Liver (tissue), 9 donors: ENCODE results near the gene EXOC4. TPM values are rescaled to one million over a fixed set of nuclear protein-coding genes. Genes with fewer than 3 reads are reported as not detected.

Experiments used
- DNase-seq: peaks from one replicate; pipeline ENCODE4 v3.0.0-alpha.2; 2017; ENCODE audit warnings: low spot score
- H3K27ac ChIP-seq, 2 donors: one replicate each; pipeline ENCODE4 v1.7.0; 2013; ENCODE audit warnings: inconsistent platforms in 2 of 2, low read length in 2 of 2, control low read depth in 1 of 2, low read depth in 1 of 2, mild to moderate bottlenecking in 1 of 2
- H3K27me3 ChIP-seq, 4 donors: one replicate each; pipeline versions ENCODE4 v1.6.1 to v1.7.0; 2013; ENCODE audit warnings: low read length in 3 of 4, inconsistent platforms in 1 of 4, mild to moderate bottlenecking in 1 of 4, moderate library complexity in 1 of 4; ENCODE audit not compliant: control insufficient read depth in 4 of 4, insufficient read depth in 4 of 4
- H3K36me3 ChIP-seq, 4 donors: one replicate each; pipeline versions ENCODE4 v1.6.1 to v1.7.0; 2013; ENCODE audit warnings: low read length in 3 of 4, mild to moderate bottlenecking in 3 of 4, low read depth in 1 of 4, moderate library complexity in 1 of 4; ENCODE audit not compliant: control insufficient read depth in 4 of 4, insufficient read depth in 3 of 4
- H3K4me1 ChIP-seq, 4 donors: one replicate each; pipeline versions ENCODE4 v1.6.1 to v1.7.0; 2013; ENCODE audit warnings: low read length in 3 of 4, mild to moderate bottlenecking in 3 of 4, moderate library complexity in 1 of 4; ENCODE audit not compliant: control insufficient read depth in 4 of 4, insufficient read depth in 4 of 4
- H3K4me3 ChIP-seq, 3 donors: one replicate each; pipeline versions ENCODE4 v1.6.1 to v1.7.0; 2013; ENCODE audit warnings: low read length in 3 of 3, control low read depth in 1 of 3, low read depth in 1 of 3, mild to moderate bottlenecking in 1 of 3
- H3K9ac ChIP-seq, 2 donors: one replicate each; pipeline ENCODE4 v1.7.0; 2013; ENCODE audit warnings: low read length in 2 of 2, mild to moderate bottlenecking in 2 of 2, moderate library complexity in 2 of 2, control low read depth in 1 of 2, low read depth in 1 of 2
- H3K9me3 ChIP-seq, 4 donors: one replicate each; pipeline versions ENCODE4 v1.6.1 to v1.7.0; 2013; ENCODE audit warnings: low read length in 3 of 4; ENCODE audit not compliant: control insufficient read depth in 4 of 4
- ATF3 ChIP-seq: IDR thresholded peaks from 2 replicates; pipeline ENCODE4 v1.6.1; 2016; ENCODE audit warnings: antibody characterized with exemption
- EGR1 ChIP-seq, 2 donors: IDR thresholded peaks; 2 replicates each; pipeline ENCODE4 v1.6.1; 2016 to 2018; ENCODE audit warnings: antibody characterized with exemption in 2 of 2, low read depth in 2 of 2
- FOXA1 ChIP-seq: IDR thresholded peaks from 2 replicates; pipeline ENCODE4 v1.6.1; 2016; ENCODE audit warnings: antibody characterized with exemption
- GABPA ChIP-seq, 2 donors: IDR thresholded peaks in 1 of 2; conservative IDR thresholded peaks in 1 of 2; 2 replicates each; pipeline ENCODE4 v1.6.1; 2016; ENCODE audit warnings: antibody characterized with exemption in 2 of 2, mild to moderate bottlenecking in 1 of 2, moderate library complexity in 1 of 2
- HNF4A ChIP-seq, 2 donors: conservative IDR thresholded peaks; 2 replicates each; pipeline ENCODE4 v1.6.1; 2016; ENCODE audit warnings: antibody characterized with exemption in 2 of 2, mild to moderate bottlenecking in 2 of 2
- HNF4G ChIP-seq: IDR thresholded peaks from 2 replicates; pipeline ENCODE4 v1.6.1; 2016; ENCODE audit warnings: antibody characterized with exemption
- JUND ChIP-seq, 2 donors: IDR thresholded peaks; 2 replicates each; pipeline ENCODE4 v1.6.1; 2016; ENCODE audit warnings: antibody characterized with exemption in 2 of 2
- NR2F2 ChIP-seq: IDR thresholded peaks from 2 replicates; pipeline ENCODE4 v1.6.1; 2016; ENCODE audit warnings: antibody characterized with exemption
- RAD21 ChIP-seq, 2 donors: IDR thresholded peaks; 2 replicates each; pipeline ENCODE4 v1.6.1; 2016; ENCODE audit warnings: antibody characterized with exemption in 2 of 2, mild to moderate bottlenecking in 2 of 2
- REST ChIP-seq: IDR thresholded peaks from 2 replicates; pipeline ENCODE4 v1.6.1; 2016; ENCODE audit warnings: antibody characterized with exemption, mild to moderate bottlenecking
- SP1 ChIP-seq: IDR thresholded peaks from 2 replicates; pipeline ENCODE4 v1.6.1; 2018; ENCODE audit warnings: antibody characterized with exemption, mild to moderate bottlenecking
- TAF1 ChIP-seq: conservative IDR thresholded peaks from 2 replicates; pipeline ENCODE4 v1.6.1; 2016; ENCODE audit warnings: antibody characterized with exemption, mild to moderate bottlenecking
- YY1 ChIP-seq: IDR thresholded peaks from 2 replicates; pipeline ENCODE4 v1.6.1; 2016; ENCODE audit warnings: antibody characterized with exemption, mild to moderate bottlenecking
- ZBTB33 ChIP-seq: IDR thresholded peaks from 2 replicates; pipeline ENCODE4 v1.6.1; 2016; ENCODE audit warnings: antibody characterized with exemption
- WGBS: extraction: QIAGEN DNeasy Blood & Tissue Kit; methylation state at CpG from one replicate; pipeline ENCODE4 v1.1.7; 2013; 5-methylcytosine and 5-hydroxymethylcytosine counted together
- polyA plus RNA-seq, 2 donors: library from polyadenylated mRNA; stranded (reverse) in 1 of 2; unstranded in 1 of 2; fragments of 200-250 nt in 1 of 2; fragments of >200 nt in 1 of 2; fragmentation: Nextera tagmentation in 1 of 2; extraction: Ambion mirVana in 1 of 2; gene quantifications; one replicate each; pipeline versions ENCODE4 v1.2.1 to v1.2.3, GENCODE V29; 2013 to 2015
- total RNA-seq, 2 donors: library from RNA; depleted of rRNA; stranded (reverse); fragments of >200 nt; gene quantifications; one replicate each; pipeline ENCODE4 v1.2.3, GENCODE V29; 2014
- donor health status: healthy.
- donor health status: healthy.
- donor health status: healthy.
- donor health status: healthy.
- donor health status: healthy.

EXOC4 gene
- total and polyA plus RNA-seq, 4 donors: 9.5 to 55.9 (median 23.6) TPM

GRCh38 chr7:133575726-133576440, 323.0 kb downstream of the EXOC4 start (continued):
- no peak for TF ChIP-seq ZBTB33
- TF ChIP-seq JUND (IDR thresholded peaks at IDR 0.05): no peak
- no peak for TF ChIP-seq HNF4G
- TF ChIP-seq SP1: no peak
- TF ChIP-seq GABPA (IDR thresholded peaks at IDR 0.05 in 1 of 2, conservative IDR thresholded peaks at IDR 0.05 in 1 of 2): no peak
- TF ChIP-seq EGR1 (IDR thresholded peaks at IDR 0.05; ENCODE audit: low read depth in 2 of 2): no peak
- TF ChIP-seq NR2F2: no peak

GRCh38 chr7:133576612-133577168, 323.8 kb downstream of the EXOC4 start:
- Histone ChIP-seq H3K27me3 (no peaks in the 10 kb centered on the region), H3K27ac (no peak overlapping the region), H3K9ac (no peak overlapping the region), H3K4me3 (no peak overlapping the region), H3K4me1 (no peaks in the 10 kb centered on the region), H3K9me3 (no peaks in the 10 kb centered on the region), H3K36me3 (peaks cover 0 to 1% (median 0%) of the 10 kb centered on the region in 4 donors)
- no peak for DNase-seq
- TF ChIP-seq TAF1 (no peak), REST (no peak), FOXA1 (no peak), ATF3 (no peak), RAD21 (IDR thresholded peaks at IDR 0.05) (no peak), JUND (IDR thresholded peaks at IDR 0.05) (no peak), NR2F2 (no peak), YY1 (no peak), SP1 (no peak), HNF4A (conservative IDR thresholded peaks at IDR 0.05) (no peak), GABPA (IDR thresholded peaks at IDR 0.05 in 1 of 2, conservative IDR thresholded peaks at IDR 0.05 in 1 of 2) (no peak)
- WGBS: 94% methylated on average over 6 of the region's 6 CpGs
